Hepatocyte (in vitro differentiated cells): ENCODE data around the gene FASN.

Source experiments
- CTCF ChIP-seq: fragments of 200-600 bp; sonication (generic); IDR thresholded peaks from 2 replicates; pipeline ENCODE4 v1.5.1; 2016; ENCODE audit warnings: antibody characterized with exemption, mild to moderate bottlenecking; ENCODE audit not compliant: poor library complexity
- EZH2 ChIP-seq: fragments of 200-600 bp; sonication (generic); IDR thresholded peaks from 2 replicates; pipeline ENCODE4 v1.6.1; 2016; ENCODE audit warnings: antibody characterized with exemption, mild to moderate bottlenecking, borderline replicate concordance

- TF ChIP-seq EZH2 (no peak), CTCF (no peak)
Observed at GRCh38 chr17:82092094-82092586, 5.9 kb downstream of the FASN start.
